Suppressor macrophage (primary cell): ENCODE data around the gene ANXA6.

ENCODE experiments used
- DNase-seq, 4 experiments: peaks; one replicate each; pipeline ENCODE4 v3.0.0-alpha.2; 2020 to 2022

Gene ANXA6

GRCh38 chr5:151098768-151099121 is 58.8 kb downstream of the ANXA6 start:
- DNase-seq = no peak

GRCh38 chr5:151097820-151098767 is 59.5 kb downstream of the ANXA6 start:
- peak in 2 of 4 experiments; percentile 24 to 34 for DNase-seq

GRCh38 chr5:151097061-151097460 is 60.5 kb downstream of the ANXA6 start:
- peak; percentile 30 to 68 (median 60) for DNase-seq

GRCh38 chr5:151096001-151096373 is 61.6 kb downstream of the ANXA6 start:
- DNase-seq = no peak

- DNase-seq = no peak
Observed at GRCh38 chr5:151095341-151096000, 62.1 kb downstream of the ANXA6 start.

GRCh38 chr5:151094852-151095245 is 62.7 kb downstream of the ANXA6 start:
- DNase-seq = no peak

- DNase-seq = peak; percentile 54 to 74 (median 67)
Observed at GRCh38 chr5:151094030-151094851, 63.3 kb downstream of the ANXA6 start.

GRCh38 chr5:151093476-151093889 is 64.1 kb downstream of the ANXA6 start:
- peak; percentile 69 to 91 (median 80) for DNase-seq

- DNase-seq = peak; percentile 72 to 87 (median 79)
Observed at GRCh38 chr5:151092762-151093161, 64.8 kb downstream of the ANXA6 start.

GRCh38 chr5:151089726-151090125 is 67.9 kb downstream of the ANXA6 start:
- peak in 2 of 4 experiments; percentile 30 to 55 for DNase-seq

GRCh38 chr5:151088986-151089385 is 68.6 kb downstream of the ANXA6 start:
- no peak for DNase-seq

GRCh38 chr5:151087486-151087885 is 70.1 kb downstream of the ANXA6 start:
- no peak for DNase-seq

- peak in 3 of 4 experiments; percentile 47 to 58 (median 57) for DNase-seq
Observed at GRCh38 chr5:151086905-151087360, 70.6 kb downstream of the ANXA6 start.

GRCh38 chr5:151086192-151086869 is 71.2 kb downstream of the ANXA6 start:
- peak; percentile 38 to 64 (median 54) for DNase-seq

- peak in 3 of 4 experiments; percentile 46 to 53 (median 46) for DNase-seq
Observed at GRCh38 chr5:151085517-151086041, 72.0 kb downstream of the ANXA6 start.

GRCh38 chr5:151084363-151084762 is 73.2 kb downstream of the ANXA6 start:
- no peak for DNase-seq

GRCh38 chr5:151083081-151083676 is 74.4 kb downstream of the ANXA6 start:
- DNase-seq = peak in 1 of 4 experiments; percentile 23

GRCh38 chr5:151082282-151082902 is 75.2 kb downstream of the ANXA6 start:
- no peak for DNase-seq

GRCh38 chr5:151081431-151082281 is 75.9 kb downstream of the ANXA6 start:
- peak in 2 of 4 experiments; percentile 66 to 72 for DNase-seq
